Fibroblast of lung (primary cell): ENCODE results near the gene GAB1.

Source experiments
- EZH2 ChIP-seq: IDR thresholded peaks from 2 replicates; pipeline ENCODE4 v1.5.1; 2012; ENCODE audit warnings: low read length, control low read depth, mild to moderate bottlenecking; ENCODE audit errors: missing control alignments
- TF ChIP-seq, protein P1 (sequence below), 2 donors: IDR thresholded peaks in 1 of 2; conservative IDR thresholded peaks in 1 of 2; 1 replicate in 1 of 2; 2 replicates in 1 of 2; pipeline ENCODE4 v1.5.1; 2011 to 2012; ENCODE audit warnings: low read length in 2 of 2, control low read depth in 1 of 2, inconsistent platforms in 1 of 2, low read depth in 1 of 2, mild to moderate bottlenecking in 1 of 2

DNA sequence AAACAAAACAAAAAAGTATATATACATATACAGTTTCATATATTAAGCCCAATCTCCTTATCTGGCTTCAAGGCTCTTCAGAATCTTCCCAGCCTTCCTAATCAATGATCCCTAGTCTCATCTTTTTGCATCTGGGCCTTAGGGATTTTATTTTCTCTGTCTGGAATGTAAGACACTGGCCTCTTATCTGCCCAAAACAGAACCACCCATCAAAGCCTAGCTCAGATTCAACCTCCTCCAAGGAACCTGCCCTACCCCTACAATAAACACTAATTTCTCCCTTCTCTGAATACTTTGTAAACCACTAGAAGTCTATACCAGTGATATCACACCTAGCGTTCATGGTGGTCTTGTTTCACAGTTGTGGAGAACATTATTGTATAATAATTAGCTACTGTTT, 23.2 kb upstream of the GAB1 start:
- TF ChIP-seq EZH2, result no peak
- TF ChIP-seq, protein P1, sequence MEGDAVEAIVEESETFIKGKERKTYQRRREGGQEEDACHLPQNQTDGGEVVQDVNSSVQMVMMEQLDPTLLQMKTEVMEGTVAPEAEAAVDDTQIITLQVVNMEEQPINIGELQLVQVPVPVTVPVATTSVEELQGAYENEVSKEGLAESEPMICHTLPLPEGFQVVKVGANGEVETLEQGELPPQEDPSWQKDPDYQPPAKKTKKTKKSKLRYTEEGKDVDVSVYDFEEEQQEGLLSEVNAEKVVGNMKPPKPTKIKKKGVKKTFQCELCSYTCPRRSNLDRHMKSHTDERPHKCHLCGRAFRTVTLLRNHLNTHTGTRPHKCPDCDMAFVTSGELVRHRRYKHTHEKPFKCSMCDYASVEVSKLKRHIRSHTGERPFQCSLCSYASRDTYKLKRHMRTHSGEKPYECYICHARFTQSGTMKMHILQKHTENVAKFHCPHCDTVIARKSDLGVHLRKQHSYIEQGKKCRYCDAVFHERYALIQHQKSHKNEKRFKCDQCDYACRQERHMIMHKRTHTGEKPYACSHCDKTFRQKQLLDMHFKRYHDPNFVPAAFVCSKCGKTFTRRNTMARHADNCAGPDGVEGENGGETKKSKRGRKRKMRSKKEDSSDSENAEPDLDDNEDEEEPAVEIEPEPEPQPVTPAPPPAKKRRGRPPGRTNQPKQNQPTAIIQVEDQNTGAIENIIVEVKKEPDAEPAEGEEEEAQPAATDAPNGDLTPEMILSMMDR (conservative IDR thresholded peaks at IDR 0.05 in 1 of 2, IDR thresholded peaks at IDR 0.05 in 1 of 2; ENCODE audit: low read depth in 1 of 2, low read length in 2 of 2), result no peak
